ENCODE measurements around the gene SLC41A2. TPM values are rescaled to one million over a fixed set of nuclear protein-coding genes. Genes with fewer than 3 reads are reported as not detected.

SLC41A2 gene, protein sequence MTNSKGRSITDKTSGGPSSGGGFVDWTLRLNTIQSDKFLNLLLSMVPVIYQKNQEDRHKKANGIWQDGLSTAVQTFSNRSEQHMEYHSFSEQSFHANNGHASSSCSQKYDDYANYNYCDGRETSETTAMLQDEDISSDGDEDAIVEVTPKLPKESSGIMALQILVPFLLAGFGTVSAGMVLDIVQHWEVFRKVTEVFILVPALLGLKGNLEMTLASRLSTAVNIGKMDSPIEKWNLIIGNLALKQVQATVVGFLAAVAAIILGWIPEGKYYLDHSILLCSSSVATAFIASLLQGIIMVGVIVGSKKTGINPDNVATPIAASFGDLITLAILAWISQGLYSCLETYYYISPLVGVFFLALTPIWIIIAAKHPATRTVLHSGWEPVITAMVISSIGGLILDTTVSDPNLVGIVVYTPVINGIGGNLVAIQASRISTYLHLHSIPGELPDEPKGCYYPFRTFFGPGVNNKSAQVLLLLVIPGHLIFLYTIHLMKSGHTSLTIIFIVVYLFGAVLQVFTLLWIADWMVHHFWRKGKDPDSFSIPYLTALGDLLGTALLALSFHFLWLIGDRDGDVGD
- 10 to 100 TPM; 43.7 to 90.9 TPM for total RNA-seq

DNA sequence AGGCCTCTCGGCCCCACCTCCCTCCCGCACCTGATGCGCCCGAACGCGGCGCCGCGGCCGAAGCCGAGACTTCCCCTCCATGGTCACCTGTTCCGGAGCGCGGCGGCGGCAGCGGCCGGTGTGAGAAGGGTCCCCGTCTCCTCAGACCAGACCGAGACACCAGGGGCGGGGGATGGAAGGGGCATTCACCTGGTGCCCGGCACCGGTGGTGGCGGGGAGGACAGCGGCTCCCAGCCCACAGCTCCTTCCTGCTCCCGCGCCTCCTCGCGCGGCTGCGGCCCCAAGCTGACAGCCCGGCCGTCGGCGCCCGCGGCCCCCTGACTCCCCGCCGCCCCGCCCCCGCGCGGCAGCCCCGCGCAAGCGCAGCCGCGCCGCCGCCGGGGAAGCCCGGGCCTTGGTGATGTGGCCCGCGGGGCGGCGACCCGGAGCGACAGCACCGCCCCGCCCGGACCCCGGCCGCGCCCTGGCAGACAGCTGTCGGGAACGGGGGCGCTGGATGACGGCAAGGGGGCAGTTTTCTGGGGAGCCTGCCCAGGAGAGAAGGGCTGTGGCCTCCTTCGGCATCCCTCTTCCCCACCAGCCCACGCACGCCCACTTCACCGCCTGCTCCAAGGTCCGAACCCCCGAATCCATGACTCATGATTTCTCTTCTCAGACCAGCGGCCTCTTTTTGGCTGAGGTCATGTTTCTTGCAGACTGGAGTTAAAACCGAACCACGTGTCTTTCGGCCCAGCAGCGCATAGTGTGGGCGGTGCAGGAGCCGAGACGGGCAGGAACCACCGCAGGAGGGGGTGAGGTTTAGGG lies at the start of gene SLC41A2:
Gene SLC41A2, minus strand, starts transcription at position 290 of the 804 bp plus-strand sequence. CDS start 29,763 bp downstream, outside the sequence.
- DNase-seq, result peak; percentile 80
- intact Hi-C loops (cut with DNase I), result no loop called here
- H3K36me3 ChIP-seq, result no peaks in the 10 kb centered on the region
- H3K4me1 ChIP-seq, result peaks cover 6% of the 10 kb centered on the region
- H3K27me3 ChIP-seq, result no peaks in the 10 kb centered on the region
- no peaks in the 10 kb centered on the region for H3K9me3 ChIP-seq
- peak within 1 kb of the TSS; percentile 79 to 88 for H3K9ac ChIP-seq (ENCODE audit: low read depth in 2 of 2, low read length in 2 of 2)
- peak within 1 kb of the TSS; percentile 76 for H3K4me3 ChIP-seq
- no peak for TF ChIP-seq CTCF (IDR thresholded peaks at IDR 0.05)
- H3K27ac ChIP-seq, result peak within 1 kb of the TSS; percentile 88

GRCh38 chr12:105001476-105001875 lies 43.4 kb upstream of the SLC41A2 start:
- intact Hi-C loops (cut with DNase I), result no loop called here
- peaks cover 3% of the 10 kb centered on the region for H3K4me1 ChIP-seq
- no peak overlapping the region for H3K9ac ChIP-seq (ENCODE audit: low read depth in 2 of 2, low read length in 2 of 2)
- no peak for TF ChIP-seq CTCF (IDR thresholded peaks at IDR 0.05)
- H3K36me3 ChIP-seq, result no peaks in the 10 kb centered on the region
- H3K27me3 ChIP-seq, result no peaks in the 10 kb centered on the region
- no peak overlapping the region for H3K27ac ChIP-seq
- no peak for DNase-seq
- H3K9me3 ChIP-seq, result no peaks in the 10 kb centered on the region
- no peak overlapping the region for H3K4me3 ChIP-seq

DNA sequence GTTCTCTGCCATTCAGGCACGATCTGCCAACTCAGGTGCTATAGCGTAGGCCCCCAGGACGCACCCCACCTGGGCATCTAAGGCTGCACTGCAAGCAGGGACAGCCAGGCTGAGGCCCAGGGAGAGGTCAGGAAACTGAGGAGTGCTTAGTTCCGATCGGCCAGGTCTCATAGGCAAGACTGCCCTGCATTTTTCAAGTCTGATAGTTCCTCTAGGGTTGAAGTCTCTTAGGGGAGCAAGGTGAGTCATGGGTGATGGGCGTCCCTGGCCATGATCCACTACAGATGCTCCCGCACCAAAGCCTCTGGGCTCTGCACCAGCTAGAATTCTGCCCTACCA lies 41.2 kb upstream of the SLC41A2 start:
- H3K9ac ChIP-seq (ENCODE audit: low read depth in 2 of 2, low read length in 2 of 2), result no peak overlapping the region
- H3K36me3 ChIP-seq, result no peaks in the 10 kb centered on the region
- intact Hi-C loops (cut with DNase I), result no loop called here
- H3K9me3 ChIP-seq, result no peaks in the 10 kb centered on the region
- H3K4me1 ChIP-seq, result peaks cover 3% of the 10 kb centered on the region
- TF ChIP-seq CTCF (IDR thresholded peaks at IDR 0.05), result no peak
- H3K27ac ChIP-seq, result no peak overlapping the region
- DNase-seq, result no peak
- no peaks in the 10 kb centered on the region for H3K27me3 ChIP-seq
- no peak overlapping the region for H3K4me3 ChIP-seq

DNA sequence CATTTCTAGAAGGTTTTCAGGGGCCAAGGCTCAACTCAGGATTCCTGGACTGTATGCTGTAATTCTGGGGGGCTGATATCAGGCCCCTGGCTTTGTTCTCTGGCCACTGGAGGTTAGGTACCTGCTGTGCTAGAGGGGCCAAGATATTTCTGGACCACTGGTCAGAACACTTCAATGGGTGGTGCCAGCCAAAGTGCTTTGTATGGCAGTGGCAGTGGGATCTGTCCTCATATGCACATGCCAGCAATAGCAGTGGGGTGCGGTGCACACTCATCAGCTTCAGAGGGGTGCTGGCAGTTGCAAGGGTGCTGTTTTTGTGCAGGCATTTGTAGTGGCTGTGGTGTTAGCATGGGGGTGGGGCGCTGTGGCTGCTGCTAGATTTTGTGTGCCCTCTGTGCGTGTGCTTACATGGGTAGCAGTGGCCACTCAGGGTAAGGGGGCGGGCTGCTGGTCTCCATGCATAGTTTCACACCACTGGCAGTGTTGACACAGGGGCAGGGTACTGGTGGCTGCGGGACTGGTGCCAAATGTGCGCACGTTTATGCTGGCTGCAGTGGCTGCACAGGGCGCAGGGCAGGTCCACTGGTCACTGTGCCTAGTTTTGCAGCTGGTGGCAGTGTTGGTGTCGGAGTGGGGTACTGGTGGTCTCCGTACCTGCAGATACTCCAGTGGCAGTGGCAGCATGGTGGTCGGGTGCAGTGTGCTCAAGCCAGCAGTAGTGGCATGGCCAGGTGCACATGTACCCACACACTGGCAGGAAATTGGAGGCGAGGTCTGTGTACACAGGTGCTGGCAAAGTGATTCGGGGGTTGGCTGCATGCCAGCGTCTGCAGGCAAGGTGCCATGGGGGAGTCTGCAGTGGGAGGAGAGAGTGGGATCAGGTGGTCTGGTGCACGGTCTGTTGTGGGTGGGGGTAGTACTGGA lies 40.6 kb upstream of the SLC41A2 start:
- no peak for TF ChIP-seq CTCF (IDR thresholded peaks at IDR 0.05)
- peak; percentile 76 for DNase-seq
- Histone ChIP-seq H3K9ac (ENCODE audit: low read depth in 2 of 2, low read length in 2 of 2) (no peak overlapping the region), H3K27me3 (no peaks in the 10 kb centered on the region), H3K27ac (no peak overlapping the region), H3K4me1 (peaks cover 3% of the 10 kb centered on the region), H3K4me3 (no peak overlapping the region), H3K9me3 (no peaks in the 10 kb centered on the region), H3K36me3 (no peaks in the 10 kb centered on the region)
- intact Hi-C loops (cut with DNase I), result no loop called here

DNA sequence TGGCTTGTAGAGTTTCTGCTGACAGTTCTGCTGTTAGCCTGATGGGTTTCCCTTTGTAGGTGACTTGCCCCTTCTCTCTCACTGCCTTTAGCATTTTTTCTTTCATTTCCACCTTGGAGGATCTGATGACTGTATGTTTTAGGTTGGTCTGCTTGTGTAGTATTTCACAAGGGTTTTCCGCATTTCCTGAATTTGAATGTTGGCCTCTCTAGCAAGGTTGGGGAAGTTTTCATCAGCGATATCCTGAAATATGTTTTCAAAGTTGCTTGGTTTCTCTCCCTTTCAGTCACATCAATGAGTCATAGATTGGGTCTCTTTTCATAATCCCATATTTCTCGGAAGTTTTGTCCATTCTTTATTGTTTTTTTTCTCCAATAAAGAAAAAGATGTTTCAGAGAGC lies 39.5 kb upstream of the SLC41A2 start:
- DNase-seq, result no peak
- Histone ChIP-seq H3K4me1 (peaks cover 3% of the 10 kb centered on the region), H3K27ac (no peak overlapping the region), H3K36me3 (no peaks in the 10 kb centered on the region), H3K4me3 (no peak overlapping the region), H3K27me3 (no peaks in the 10 kb centered on the region), H3K9ac (ENCODE audit: low read depth in 2 of 2, low read length in 2 of 2) (no peak overlapping the region), H3K9me3 (no peaks in the 10 kb centered on the region)
- intact Hi-C loops (cut with DNase I), result no loop called here
- no peak for TF ChIP-seq CTCF (IDR thresholded peaks at IDR 0.05)

Measured in colonic mucosa (tissue), 4 donors.